ENCODE data around the gene KMT5B.

GRCh38 chr11:68116974-68117373, 96.1 kb downstream of the KMT5B start:
- TF ChIP-seq TAF1 (IDR thresholded peaks at IDR 0.05; ENCODE audit: low read depth, low read length) = no peak
- no peak for TF ChIP-seq POLR2A (IDR thresholded peaks at IDR 0.05; ENCODE audit: low read depth, low read length)
- TF ChIP-seq SPI1 (IDR thresholded peaks at IDR 0.05; ENCODE audit: low read depth, low read length) = no peak
- TF ChIP-seq POLR2AphosphoS5 (IDR thresholded peaks at IDR 0.05; ENCODE audit: low read depth, low read length) = no peak
- TF ChIP-seq PAX5 (IDR thresholded peaks at IDR 0.05; ENCODE audit: insufficient read depth, low read length, severe bottlenecking) = no peak
- no peak for TF ChIP-seq POU2F2 (IDR thresholded peaks at IDR 0.05; ENCODE audit: low read depth, low read length)
